Transverse colon (tissue), 4 donors: Measurements from ENCODE around the gene PSMB4. TPM values are rescaled to one million over a fixed set of nuclear protein-coding genes. Genes with fewer than 3 reads are reported as not detected.

Experiments used
- DNase-seq: peaks from one replicate; pipeline ENCODE4 v3.0.0-alpha.2; 2019
- H3K27ac ChIP-seq, 4 donors: fragments of 200-600 bp; sonication (generic); 2 replicates each; pipeline ENCODE4 v1.5.1; 2016 to 2018; ENCODE audit warnings: inconsistent platforms in 4 of 4
- H3K27me3 ChIP-seq: fragments of 200-600 bp; sonication (generic); 2 replicates; pipeline ENCODE4 v1.5.1; 2017; ENCODE audit warnings: inconsistent platforms
- H3K36me3 ChIP-seq, 4 donors: fragments of 200-600 bp; sonication (generic); 2 replicates each; pipeline ENCODE4 v1.5.1; 2017 to 2019; ENCODE audit warnings: inconsistent platforms in 4 of 4
- H3K4me1 ChIP-seq, 4 donors: fragments of 200-600 bp; sonication (generic); 2 replicates each; pipeline ENCODE4 v1.5.1; 2017 to 2020; ENCODE audit warnings: inconsistent platforms in 4 of 4
- H3K4me3 ChIP-seq, 4 donors: fragments of 200-600 bp; sonication (generic); 1 replicate in 1 of 4; 2 replicates in 3 of 4; pipeline versions ENCODE4 v1.5.1 to v1.6.1; 2017 to 2019; ENCODE audit warnings: inconsistent platforms in 4 of 4
- H3K9me3 ChIP-seq, 2 donors: fragments of 200-600 bp; sonication (generic); 2 replicates each; pipeline ENCODE4 v1.5.1; 2017 to 2019; ENCODE audit warnings: inconsistent platforms in 2 of 2
- EP300 ChIP-seq: sonication (generic); formaldehyde crosslinking; IDR thresholded peaks from one replicate; pipeline ENCODE4 v1.6.1; 2017; ENCODE audit warnings: antibody characterized with exemption, low read depth
- POLR2A ChIP-seq: fragments of 450-650 bp; IDR thresholded peaks from one replicate; pipeline ENCODE4 v1.6.1; 2016; ENCODE audit warnings: antibody characterized with exemption, mild to moderate bottlenecking, moderate library complexity
- POLR2AphosphoS5 ChIP-seq, 3 donors: sonication (generic); formaldehyde crosslinking; IDR thresholded peaks; one replicate each; pipeline ENCODE4 v1.6.1; 2016; ENCODE audit warnings: antibody characterized with exemption in 3 of 3
- WGBS, 2 donors: methylation state at CpG; one replicate each; pipeline ENCODE4 v1.1.5; 2018; ENCODE audit warnings: low coverage in 1 of 2; 5-methylcytosine and 5-hydroxymethylcytosine counted together
- in situ Hi-C, 4 donors: fragments of 200-750 bp; cut with MboI; loops; one replicate each; pipeline versions ENCODE4 v1.15.0 to v1.15.1; 2017; ENCODE audit warnings: low sequenced_read_pairs in 3 of 4, low pct_ligation_motif_present in 1 of 4, low pct_unique_long_range_greater_than_20kb in 1 of 4
- intact Hi-C: fragments of 100-400 bp; cut with DNase I; formaldehyde crosslinking; loops from one replicate; pipeline ENCODE4 v1.15.1; 2023; ENCODE audit warnings: low total_unique reads
- total RNA-seq, 4 donors: library from RNA; depleted of rRNA; stranded (reverse); fragments of >200 nt; gene quantifications; one replicate each; pipeline ENCODE4 v1.1.0, GENCODE V29; 2016
- TF ChIP-seq, protein P1 (sequence below), 5 experiments: fragments of 200-600 bp in 3 of 5; fragments of 450-650 bp in 2 of 5; sonication (generic) in 3 of 5; IDR thresholded peaks; 1 replicate in 2 of 5; 2 replicates in 3 of 5; pipeline ENCODE4 v1.5.1; 2016 to 2017; ENCODE audit warnings: antibody characterized with exemption in 5 of 5, inconsistent platforms in 3 of 5, mild to moderate bottlenecking in 2 of 5, moderate library complexity in 1 of 5

PSMB4 gene
- total RNA-seq, 4 donors from 2014 or later = 84.4 to 188 (median 140) TPM

- Histone ChIP-seq H3K36me3 (peaks cover 0 to 73% (median 33%) of the 10 kb centered on the region in 4 donors), H3K27me3 (no peaks in the 10 kb centered on the region), H3K27ac (no peak overlapping the region), H3K9me3 (no peaks in the 10 kb centered on the region), H3K4me3 (no peak overlapping the region), H3K4me1 (no peaks in the 10 kb centered on the region)
- in situ Hi-C loops = no loop called here
- intact Hi-C loops = no loop called here
- 94 to 100% methylated on average over 1 to 8 of the region's 8 CpGs for whole genome bisulfite sequencing, 2 donors
- TF ChIP-seq POLR2A = no peak
- TF ChIP-seq POLR2AphosphoS5 (IDR thresholded peaks at IDR 0.05) = no peak
- TF ChIP-seq EP300 = no peak
- TF ChIP-seq, protein P1, sequence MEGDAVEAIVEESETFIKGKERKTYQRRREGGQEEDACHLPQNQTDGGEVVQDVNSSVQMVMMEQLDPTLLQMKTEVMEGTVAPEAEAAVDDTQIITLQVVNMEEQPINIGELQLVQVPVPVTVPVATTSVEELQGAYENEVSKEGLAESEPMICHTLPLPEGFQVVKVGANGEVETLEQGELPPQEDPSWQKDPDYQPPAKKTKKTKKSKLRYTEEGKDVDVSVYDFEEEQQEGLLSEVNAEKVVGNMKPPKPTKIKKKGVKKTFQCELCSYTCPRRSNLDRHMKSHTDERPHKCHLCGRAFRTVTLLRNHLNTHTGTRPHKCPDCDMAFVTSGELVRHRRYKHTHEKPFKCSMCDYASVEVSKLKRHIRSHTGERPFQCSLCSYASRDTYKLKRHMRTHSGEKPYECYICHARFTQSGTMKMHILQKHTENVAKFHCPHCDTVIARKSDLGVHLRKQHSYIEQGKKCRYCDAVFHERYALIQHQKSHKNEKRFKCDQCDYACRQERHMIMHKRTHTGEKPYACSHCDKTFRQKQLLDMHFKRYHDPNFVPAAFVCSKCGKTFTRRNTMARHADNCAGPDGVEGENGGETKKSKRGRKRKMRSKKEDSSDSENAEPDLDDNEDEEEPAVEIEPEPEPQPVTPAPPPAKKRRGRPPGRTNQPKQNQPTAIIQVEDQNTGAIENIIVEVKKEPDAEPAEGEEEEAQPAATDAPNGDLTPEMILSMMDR (IDR thresholded peaks at IDR 0.05) = no peak
- DNase-seq = no peak
Measured at GRCh38 chr1:151406176-151406575, 6.8 kb downstream of the PSMB4 start.

DNA sequence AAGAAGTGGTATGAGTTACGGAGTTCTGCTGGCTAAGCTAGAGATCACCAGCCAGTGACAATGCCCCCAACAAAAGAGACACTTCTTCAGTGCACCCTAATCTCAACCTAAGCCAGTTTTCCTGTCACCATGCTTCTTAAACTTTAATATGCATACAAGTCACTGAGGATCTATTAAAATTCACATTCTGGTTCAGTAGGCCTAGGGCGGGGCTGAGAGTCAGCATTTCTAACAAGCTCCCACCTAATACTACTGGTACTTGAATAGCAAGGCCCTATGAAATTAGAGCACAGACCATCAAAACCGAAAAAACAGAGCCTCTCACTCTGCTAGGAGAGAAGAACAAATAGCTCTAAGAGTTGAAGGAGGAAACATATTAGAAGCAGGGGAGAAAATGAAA is 7.9 kb downstream of the PSMB4 start:
- H3K4me3 ChIP-seq = no peak overlapping the region
- 79 to 90% methylated on average over 3 of the region's 3 CpGs for WGBS, 2 donors
- no peak for DNase-seq
- no peaks in the 10 kb centered on the region for H3K9me3 ChIP-seq
- TF ChIP-seq POLR2A = no peak
- TF ChIP-seq EP300 = no peak
- TF ChIP-seq POLR2AphosphoS5 (IDR thresholded peaks at IDR 0.05) = no peak
- TF ChIP-seq, protein P1 (IDR thresholded peaks at IDR 0.05) = no peak
- no peaks in the 10 kb centered on the region for H3K4me1 ChIP-seq
- H3K27me3 ChIP-seq = no peaks in the 10 kb centered on the region
- peaks cover 0 to 73% (median 40%) of the 10 kb centered on the region in 4 donors for H3K36me3 ChIP-seq
- intact Hi-C loops (no loop called here), in situ Hi-C loops (no loop called here)
- H3K27ac ChIP-seq = no peak overlapping the region

GRCh38 chr1:151408891-151409290 is 9.5 kb downstream of the PSMB4 start:
- in situ Hi-C loops = no loop called here
- intact Hi-C loops = no loop called here
- DNase-seq = no peak
- Histone ChIP-seq H3K4me1 (no peaks in the 10 kb centered on the region), H3K36me3 (peaks cover 0 to 77% (median 40%) of the 10 kb centered on the region in 4 donors), H3K27me3 (no peaks in the 10 kb centered on the region), H3K9me3 (no peaks in the 10 kb centered on the region), H3K27ac (no peak overlapping the region), H3K4me3 (no peak overlapping the region)
- no peak for TF ChIP-seq EP300
- TF ChIP-seq, protein P1 (IDR thresholded peaks at IDR 0.05) = no peak
- no peak for TF ChIP-seq POLR2AphosphoS5 (IDR thresholded peaks at IDR 0.05)

DNA sequence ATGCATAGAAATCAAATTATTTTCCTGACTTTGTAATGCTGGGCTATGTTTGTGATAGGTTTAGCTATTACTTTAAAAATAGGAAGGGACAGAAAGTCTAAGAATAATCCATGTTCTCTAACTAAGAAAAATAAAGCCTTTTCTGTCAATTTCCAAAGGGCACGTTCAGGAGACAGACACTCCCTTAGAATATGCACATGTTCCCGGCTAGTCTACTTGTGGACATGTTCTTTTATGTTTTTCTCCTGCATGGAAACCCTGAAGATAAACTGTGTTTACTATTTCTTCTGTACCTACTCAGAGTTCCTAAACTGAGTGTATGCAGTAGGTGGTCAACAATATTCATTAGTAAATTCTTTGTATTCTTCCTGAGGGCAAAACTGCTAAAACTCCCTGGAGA is 12.5 kb downstream of the PSMB4 start:
- no peaks in the 10 kb centered on the region for H3K27me3 ChIP-seq
- TF ChIP-seq POLR2A (no peak), POLR2AphosphoS5 (IDR thresholded peaks at IDR 0.05) (no peak), EP300 (no peak)
- TF ChIP-seq, protein P1 (IDR thresholded peaks at IDR 0.05) = no peak
- no peaks in the 10 kb centered on the region for H3K9me3 ChIP-seq
- WGBS, 2 donors = 77 to 89% methylated on average over 2 of the region's 2 CpGs
- intact Hi-C loops = no loop called here
- no peak overlapping the region for H3K4me3 ChIP-seq
- in situ Hi-C loops = no loop called here
- peaks cover 0 to 76% (median 40%) of the 10 kb centered on the region in 4 donors for H3K36me3 ChIP-seq
- DNase-seq = no peak
- H3K27ac ChIP-seq = no peak overlapping the region
- H3K4me1 ChIP-seq = no peaks in the 10 kb centered on the region
